DOHH2 (cell line): ENCODE results near the gene TM9SF4.

Experiments used
- H3F3A ChIP-seq: fragments of 200-600 bp; sonication (generic), shearing (Covaris generic); 2 replicates; pipeline ENCODE4 v1.6.0; 2016; ENCODE audit warnings: antibody characterized with exemption, mild to moderate bottlenecking; ENCODE audit not compliant: control insufficient read depth, insufficient read depth
- H3K27ac ChIP-seq: fragments of 200-600 bp; sonication (generic); 2 replicates; pipeline ENCODE4 v1.5.1; 2014; ENCODE audit warnings: low read depth, mild to moderate bottlenecking, low read length, moderate library complexity
- H3K27me3 ChIP-seq: fragments of 200-600 bp; sonication (generic); 2 replicates; pipeline ENCODE4 v1.6.1; 2014; ENCODE audit warnings: mild to moderate bottlenecking, low read length, mixed read lengths; ENCODE audit not compliant: control insufficient read depth
- H3K36me3 ChIP-seq: fragments of 200-600 bp; sonication (generic); 2 replicates; pipeline ENCODE4 v1.6.1; 2014; ENCODE audit warnings: mild to moderate bottlenecking, low read length, moderate library complexity, mixed read lengths; ENCODE audit not compliant: control insufficient read depth
- H3K4me1 ChIP-seq: fragments of 200-600 bp; sonication (generic); 2 replicates; pipeline ENCODE4 v1.6.1; 2014; ENCODE audit warnings: mild to moderate bottlenecking, low read length, mixed read lengths; ENCODE audit not compliant: control insufficient read depth
- H3K4me2 ChIP-seq: fragments of 200-600 bp; sonication (generic); 2 replicates; pipeline ENCODE4 v1.6.0; 2014; ENCODE audit warnings: mild to moderate bottlenecking, low read length, moderate library complexity
- H3K4me3 ChIP-seq: fragments of 200-600 bp; sonication (generic); 2 replicates; pipeline ENCODE4 v1.5.1; 2014; ENCODE audit warnings: mild to moderate bottlenecking, low read length, mixed read lengths
- H3K79me2 ChIP-seq: fragments of 200-600 bp; sonication (generic); 2 replicates; pipeline ENCODE4 v1.6.1; 2014; ENCODE audit warnings: mild to moderate bottlenecking, low read length, mixed read lengths; ENCODE audit not compliant: control insufficient read depth
- H3K9me2 ChIP-seq: fragments of 200-600 bp; sonication (generic); replicated peaks from 2 replicates; pipeline ENCODE4 v1.6.1; 2014; ENCODE audit warnings: mild to moderate bottlenecking, low read length, mixed read lengths; ENCODE audit not compliant: control insufficient read depth
- H3K9me3 ChIP-seq: fragments of 200-600 bp; sonication (generic); 2 replicates; pipeline ENCODE4 v1.6.1; 2014; ENCODE audit warnings: antibody characterized with exemption, low read length, mixed read lengths; ENCODE audit not compliant: control insufficient read depth, insufficient read depth
- H4K20me1 ChIP-seq: fragments of 200-600 bp; sonication (generic); 2 replicates; pipeline ENCODE4 v1.6.0; 2014; ENCODE audit warnings: low read depth, mild to moderate bottlenecking, antibody characterized with exemption, low read length, moderate library complexity; ENCODE audit not compliant: control insufficient read depth, insufficient read depth
- CTCF ChIP-seq: fragments of 200-600 bp; sonication (generic); IDR thresholded peaks from one replicate; pipeline ENCODE4 v1.5.1; 2014; ENCODE audit warnings: antibody characterized with exemption, mild to moderate bottlenecking, low read depth, low read length; ENCODE audit not compliant: poor library complexity, severe bottlenecking
- EZH2phosphoT487 ChIP-seq: fragments of 200-600 bp; sonication (generic); IDR thresholded peaks from 2 replicates; pipeline ENCODE4 v1.6.1; 2017; ENCODE audit warnings: borderline replicate concordance, mild to moderate bottlenecking, antibody characterized with exemption, low read length, moderate library complexity, mixed read lengths

TM9SF4 gene

GRCh38 chr20:32158351-32158750 lies 48.8 kb downstream of the TM9SF4 start:
- TF ChIP-seq EZH2phosphoT487 (no peak), CTCF (no peak)
- Histone ChIP-seq H3K36me3 (peaks cover 57% of the 10 kb centered on the region), H3K4me3 (no peak overlapping the region), H3K4me1 (no peaks in the 10 kb centered on the region), H4K20me1 (no peaks in the 10 kb centered on the region), H3K27ac (no peak overlapping the region), H3K27me3 (no peaks in the 10 kb centered on the region), H3K9me2 (no peaks in the 10 kb centered on the region), H3K9me3 (no peaks in the 10 kb centered on the region), H3F3A (no peaks in the 10 kb centered on the region), H3K79me2 (no peaks in the 10 kb centered on the region), H3K4me2 (no peak overlapping the region)

GRCh38 chr20:32158943-32159660 lies 49.6 kb downstream of the TM9SF4 start:
- H3K4me3 ChIP-seq: no peak overlapping the region
- H3K27me3 ChIP-seq: no peaks in the 10 kb centered on the region
- H3K9me3 ChIP-seq: no peaks in the 10 kb centered on the region
- H3K9me2 ChIP-seq: no peaks in the 10 kb centered on the region
- TF ChIP-seq CTCF (no peak), EZH2phosphoT487 (no peak)
- no peaks in the 10 kb centered on the region for H3K79me2 ChIP-seq
- H3K4me1 ChIP-seq: no peaks in the 10 kb centered on the region
- no peak overlapping the region for H3K4me2 ChIP-seq
- peaks cover 56% of the 10 kb centered on the region for H3K36me3 ChIP-seq
- no peaks in the 10 kb centered on the region for H4K20me1 ChIP-seq
- no peak overlapping the region for H3K27ac ChIP-seq
- H3F3A ChIP-seq: no peaks in the 10 kb centered on the region

- TF ChIP-seq EZH2phosphoT487 (no peak), CTCF (no peak)
- Histone ChIP-seq H3K36me3 (peaks cover 63% of the 10 kb centered on the region), H3K4me1 (no peaks in the 10 kb centered on the region), H3K4me3 (no peak overlapping the region), H3K79me2 (no peaks in the 10 kb centered on the region), H3K9me3 (no peaks in the 10 kb centered on the region), H3K4me2 (no peak overlapping the region), H3K9me2 (no peaks in the 10 kb centered on the region), H3K27me3 (no peaks in the 10 kb centered on the region), H3F3A (no peaks in the 10 kb centered on the region), H3K27ac (no peak overlapping the region), H4K20me1 (no peaks in the 10 kb centered on the region)
These were observed 50.3 kb downstream of the TM9SF4 start for GRCh38 chr20:32159766-32160221.
